ENCODE results near the gene GMCL2.

The GMCL2 gene

GRCh38 chr5:178189433-178189832, 2.3 kb upstream of the GMCL2 start:
- Mint-ChIP-seq H3K4me1 (peaks cover 9% of the 10 kb centered on the region), H3K27ac (peak overlapping the region; percentile 2), H3K36me3 (peaks cover 2% of the 10 kb centered on the region), H3K9me3 (no peaks in the 10 kb centered on the region), H3K27me3 (peaks cover 7% of the 10 kb centered on the region), H3K4me3 (no peak overlapping the region)

GRCh38 chr5:178186427-178186826, 744 bp downstream of the GMCL2 start:
- Mint-ChIP-seq H3K4me1 (peaks cover 8% of the 10 kb centered on the region), H3K9me3 (no peaks in the 10 kb centered on the region), H3K27ac (no peak overlapping the region), H3K27me3 (peaks cover 3% of the 10 kb centered on the region), H3K36me3 (no peaks in the 10 kb centered on the region), H3K4me3 (no peak overlapping the region)

- no peaks in the 10 kb centered on the region for H3K9me3 Mint-ChIP-seq
- H3K36me3 Mint-ChIP-seq: no peaks in the 10 kb centered on the region
- H3K27me3 Mint-ChIP-seq: peaks cover 2% of the 10 kb centered on the region
- no peak overlapping the region for H3K4me3 Mint-ChIP-seq
- no peak overlapping the region for H3K27ac Mint-ChIP-seq
- peaks cover 8% of the 10 kb centered on the region for H3K4me1 Mint-ChIP-seq
These were observed 4.9 kb downstream of the GMCL2 start for GRCh38 chr5:178182158-178182876.

GRCh38 chr5:178180141-178180863, 6.9 kb downstream of the GMCL2 start:
- Mint-ChIP-seq H3K4me3 (no peak overlapping the region), H3K4me1 (peaks cover 8% of the 10 kb centered on the region), H3K27ac (no peak overlapping the region), H3K36me3 (no peaks in the 10 kb centered on the region), H3K27me3 (peaks cover 2% of the 10 kb centered on the region), H3K9me3 (no peaks in the 10 kb centered on the region)

- peaks cover 7% of the 10 kb centered on the region for H3K4me1 Mint-ChIP-seq
- H3K4me3 Mint-ChIP-seq: no peak overlapping the region
- peaks cover 2% of the 10 kb centered on the region for H3K27me3 Mint-ChIP-seq
- H3K27ac Mint-ChIP-seq: no peak overlapping the region
- no peaks in the 10 kb centered on the region for H3K36me3 Mint-ChIP-seq
- no peaks in the 10 kb centered on the region for H3K9me3 Mint-ChIP-seq
These were observed 9.6 kb downstream of the GMCL2 start for GRCh38 chr5:178177569-178177968.

GRCh38 chr5:178176791-178177190, 10.4 kb downstream of the GMCL2 start:
- Mint-ChIP-seq H3K4me3 (no peak overlapping the region), H3K4me1 (no peaks in the 10 kb centered on the region), H3K27me3 (peaks cover 2% of the 10 kb centered on the region), H3K9me3 (no peaks in the 10 kb centered on the region), H3K27ac (no peak overlapping the region), H3K36me3 (no peaks in the 10 kb centered on the region)

- H3K9me3 Mint-ChIP-seq: no peaks in the 10 kb centered on the region
- no peaks in the 10 kb centered on the region for H3K4me1 Mint-ChIP-seq
- H3K4me3 Mint-ChIP-seq: no peak overlapping the region
- H3K27me3 Mint-ChIP-seq: no peaks in the 10 kb centered on the region
- no peaks in the 10 kb centered on the region for H3K36me3 Mint-ChIP-seq
- H3K27ac Mint-ChIP-seq: no peak overlapping the region
These were observed 12.7 kb downstream of the GMCL2 start for GRCh38 chr5:178174456-178174855.

- H3K4me1 Mint-ChIP-seq: no peaks in the 10 kb centered on the region
- no peak overlapping the region for H3K4me3 Mint-ChIP-seq
- H3K27me3 Mint-ChIP-seq: no peaks in the 10 kb centered on the region
- H3K36me3 Mint-ChIP-seq: no peaks in the 10 kb centered on the region
- no peak overlapping the region for H3K27ac Mint-ChIP-seq
- no peaks in the 10 kb centered on the region for H3K9me3 Mint-ChIP-seq
These were observed 16.7 kb downstream of the GMCL2 start for GRCh38 chr5:178170455-178170854.

GRCh38 chr5:178165581-178165980, 21.6 kb downstream of the GMCL2 start:
- Mint-ChIP-seq H3K36me3 (no peaks in the 10 kb centered on the region), H3K27me3 (peaks cover 11% of the 10 kb centered on the region), H3K9me3 (no peaks in the 10 kb centered on the region), H3K4me1 (peaks cover 6% of the 10 kb centered on the region), H3K4me3 (no peak overlapping the region), H3K27ac (no peak overlapping the region)

GRCh38 chr5:178163772-178164735, 23.1 kb downstream of the GMCL2 start:
- no peaks in the 10 kb centered on the region for H3K9me3 Mint-ChIP-seq
- H3K4me3 Mint-ChIP-seq: peak overlapping the region; percentile 52
- no peak overlapping the region for H3K27ac Mint-ChIP-seq
- H3K4me1 Mint-ChIP-seq: peaks cover 6% of the 10 kb centered on the region
- peaks cover 11% of the 10 kb centered on the region for H3K27me3 Mint-ChIP-seq
- no peaks in the 10 kb centered on the region for H3K36me3 Mint-ChIP-seq

GRCh38 chr5:178162481-178162880, 24.7 kb downstream of the GMCL2 start:
- no peak overlapping the region for H3K27ac Mint-ChIP-seq
- H3K9me3 Mint-ChIP-seq: no peaks in the 10 kb centered on the region
- peaks cover 6% of the 10 kb centered on the region for H3K4me1 Mint-ChIP-seq
- H3K36me3 Mint-ChIP-seq: no peaks in the 10 kb centered on the region
- no peak overlapping the region for H3K4me3 Mint-ChIP-seq
- H3K27me3 Mint-ChIP-seq: peaks cover 11% of the 10 kb centered on the region

- Mint-ChIP-seq H3K4me1 (peaks cover 6% of the 10 kb centered on the region), H3K27me3 (peaks cover 11% of the 10 kb centered on the region), H3K4me3 (no peak overlapping the region), H3K9me3 (no peaks in the 10 kb centered on the region), H3K36me3 (no peaks in the 10 kb centered on the region), H3K27ac (no peak overlapping the region)
These were observed 27.0 kb downstream of the GMCL2 start for GRCh38 chr5:178160176-178160575.

- Mint-ChIP-seq H3K27me3 (no peaks in the 10 kb centered on the region), H3K4me3 (no peak overlapping the region), H3K4me1 (peaks cover 35% of the 10 kb centered on the region), H3K9me3 (no peaks in the 10 kb centered on the region), H3K36me3 (peaks cover 11% of the 10 kb centered on the region), H3K27ac (no peak overlapping the region)
These were observed 32.1 kb downstream of the GMCL2 start for GRCh38 chr5:178155065-178155464.

GRCh38 chr5:178153530-178154340, 33.4 kb downstream of the GMCL2 start, which contains the start of gene NHP2:
Gene NHP2, minus strand, starts transcription at chr5:178153885. Its CDS starts 68 bp downstream, at chr5:178153817.
- H3K27me3 Mint-ChIP-seq: no peaks in the 10 kb centered on the region
- H3K4me1 Mint-ChIP-seq: peaks cover 38% of the 10 kb centered on the region
- peak within 1 kb of the TSS; percentile 95 for H3K27ac Mint-ChIP-seq
- H3K9me3 Mint-ChIP-seq: no peaks in the 10 kb centered on the region
- peak within 1 kb of the TSS; percentile 98 for H3K4me3 Mint-ChIP-seq
- peaks cover 13% of the 10 kb centered on the region for H3K36me3 Mint-ChIP-seq
